ENCODE measurements around the gene SFRP5.

- TF ChIP-seq ZNF274 (CRISPR knock-in tag; IDR thresholded peaks at IDR 0.05) (no peak), ERF (CRISPR knock-in tag; IDR thresholded peaks at IDR 0.05) (no peak), DNMT1 (CRISPR knock-in tag; IDR thresholded peaks at IDR 0.05) (no peak), SUZ12 (IDR thresholded peaks at IDR 0.05; ENCODE audit: low read depth, low read length) (no peak), CBX5 (CRISPR knock-in tag; IDR thresholded peaks at IDR 0.05; ENCODE audit: borderline replicate concordance) (no peak), ZNF253 (CRISPR knock-in tag; IDR thresholded peaks at IDR 0.05; ENCODE audit: borderline replicate concordance) (no peak), CEBPB (IDR thresholded peaks at IDR 0.05; ENCODE audit: borderline replicate concordance, low read depth, low read length) (no peak), POLR2AphosphoS5 (IDR thresholded peaks at IDR 0.05; ENCODE audit: low read depth, low read length) (no peak), FLYWCH1 (CRISPR knock-in tag; IDR thresholded peaks at IDR 0.05) (no peak; the same call in 1 of the 2 replicates), SP1 (IDR thresholded peaks at IDR 0.05) (no peak), SP1 (CRISPR knock-in tag; IDR thresholded peaks at IDR 0.05) (no peak), MAFF (IDR thresholded peaks at IDR 0.05; ENCODE audit: low read depth, low read length) (no peak), ZNF142 (CRISPR knock-in tag; IDR thresholded peaks at IDR 0.05) (no peak), ZMYM2 (CRISPR knock-in tag; IDR thresholded peaks at IDR 0.05) (no peak)
- TF ChIP-seq, protein P1, sequence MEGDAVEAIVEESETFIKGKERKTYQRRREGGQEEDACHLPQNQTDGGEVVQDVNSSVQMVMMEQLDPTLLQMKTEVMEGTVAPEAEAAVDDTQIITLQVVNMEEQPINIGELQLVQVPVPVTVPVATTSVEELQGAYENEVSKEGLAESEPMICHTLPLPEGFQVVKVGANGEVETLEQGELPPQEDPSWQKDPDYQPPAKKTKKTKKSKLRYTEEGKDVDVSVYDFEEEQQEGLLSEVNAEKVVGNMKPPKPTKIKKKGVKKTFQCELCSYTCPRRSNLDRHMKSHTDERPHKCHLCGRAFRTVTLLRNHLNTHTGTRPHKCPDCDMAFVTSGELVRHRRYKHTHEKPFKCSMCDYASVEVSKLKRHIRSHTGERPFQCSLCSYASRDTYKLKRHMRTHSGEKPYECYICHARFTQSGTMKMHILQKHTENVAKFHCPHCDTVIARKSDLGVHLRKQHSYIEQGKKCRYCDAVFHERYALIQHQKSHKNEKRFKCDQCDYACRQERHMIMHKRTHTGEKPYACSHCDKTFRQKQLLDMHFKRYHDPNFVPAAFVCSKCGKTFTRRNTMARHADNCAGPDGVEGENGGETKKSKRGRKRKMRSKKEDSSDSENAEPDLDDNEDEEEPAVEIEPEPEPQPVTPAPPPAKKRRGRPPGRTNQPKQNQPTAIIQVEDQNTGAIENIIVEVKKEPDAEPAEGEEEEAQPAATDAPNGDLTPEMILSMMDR (CRISPR knock-in tag; IDR thresholded peaks at IDR 0.05) = no peak
These were observed 35.3 kb downstream of the SFRP5 start for GRCh38 chr10:97736403-97736901.
